ENCODE results near the gene SNUPN. TPM values are rescaled to one million over a fixed set of nuclear protein-coding genes. Genes with fewer than 3 reads are reported as not detected.

The SNUPN gene
- total and polyA plus RNA-seq, 2 of the 8 experiments (the other 6 are each of a cell fraction or from before 2014, with no cell fraction given): 13.3 to 28.2 TPM

GRCh38 chr15:75578173-75578947 is 47.2 kb downstream of the SNUPN start:
- H4K91ac ChIP-seq (replicated peaks; ENCODE audit: insufficient read length, low read length): no peak overlapping the region
- H2BK120ac ChIP-seq (replicated peaks; ENCODE audit: low read depth, low read length): no peak overlapping the region
- POLR2A ChIA-PET (ENCODE audit: partially characterized antibody): interaction anchor here (0.8 to 2.6 kb wide), 18 partner anchors 10 to 210 kb away, joined by 3 to 28 read pairs (median 5); partner anchors contain the start of genes IMP3, MAN2C1, SIN3A and SNUPN
- H3K4ac ChIP-seq (replicated peaks; ENCODE audit: insufficient read length, low read depth, low read length): no peak overlapping the region
- H2AK5ac ChIP-seq (ENCODE audit: low read depth, low read length): no peak overlapping the region
- H3K4me3 ChIP-seq (ENCODE audit: extremely low read depth in 1 of 4, insufficient read depth in 2 of 4, low read depth in 3 of 4, low read length in 4 of 4): peak overlapping the region; percentile 92 to 96 (median 94)
- H2BK20ac ChIP-seq (ENCODE audit: low read length): no peak overlapping the region
- WGBS, 2 experiments (ENCODE audit: extremely low coverage in 1 of 2, insufficient coverage in 1 of 2, insufficient read length in 1 of 2, insufficient replicate concordance in 2 of 2, low coverage in 1 of 2, low lambda C conversion rate in 2 of 2, missing lambda C conversion rate in 1 of 2): 1% methylated on average over 42 of the region's 77 CpGs; no CpG with 5 or more reads in 1 of the 2 experiments
- no peak overlapping the region for H2BK12ac ChIP-seq (ENCODE audit: low read depth, low read length)
- peak overlapping the region; percentile 78 for H3K18ac ChIP-seq (ENCODE audit: extremely low read depth, low read length)
- no peaks in the 10 kb centered on the region for H3K27me3 ChIP-seq (replicated peaks in 1 of 4; ENCODE audit: control insufficient read depth in 3 of 4, extremely low read depth in 1 of 4, insufficient read depth in 3 of 4, low read length in 3 of 4)
- H3K4me1 ChIP-seq (replicated peaks in 1 of 4; ENCODE audit: control insufficient read depth in 3 of 4, insufficient read depth in 4 of 4, low read length in 3 of 4): peaks cover 6 to 13% (median 9%) of the 10 kb centered on the region in 4 experiments; a peak in 5 of 7 replicates
- peak overlapping the region; percentile 92 for H3K56ac ChIP-seq (replicated peaks; ENCODE audit: insufficient read length, low read depth, low read length)
- peak overlapping the region; percentile 63 to 82 for H3K4me2 ChIP-seq (ENCODE audit: insufficient read depth in 1 of 2, low read depth in 2 of 2, low read length in 2 of 2)
- no peak overlapping the region for H3K23ac ChIP-seq (ENCODE audit: insufficient read length)
- peaks cover 5% of the 10 kb centered on the region; the same call in 1 of the 2 replicates for H3K23me2 ChIP-seq (ENCODE audit: low read depth, low read length)
- peak overlapping the region; percentile 52; the same call in 1 of the 2 replicates for H2BK5ac ChIP-seq (ENCODE audit: low read depth, low read length)
- H2AFZ ChIP-seq (ENCODE audit: low read length): no peak overlapping the region
- FAIRE-seq (no peak), DNase-seq (ENCODE audit: low read depth in 1 of 2, low spot score in 2 of 2) (peak in 1 of 2 experiments; percentile 63)
- H3K14ac ChIP-seq (ENCODE audit: insufficient read length): no peak overlapping the region
- no peaks in the 10 kb centered on the region for H3K9me3 ChIP-seq (ENCODE audit: insufficient read depth in 2 of 2, low read depth in 1 of 2, low read length in 1 of 2)
- H3K9ac ChIP-seq (replicated peaks in 1 of 4; ENCODE audit: extremely low read depth in 1 of 4, low read depth in 3 of 4, low read length in 3 of 4): peak overlapping the region; percentile 74 to 98 (median 86)
- CTCF ChIA-PET (ENCODE audit: partially characterized antibody): interaction anchor here (0.7 to 2.2 kb wide), 10 partner anchors 10 to 237 kb away, joined by 3 to 8 read pairs (median 4); no protein-coding TSS in a partner anchor
- no peak overlapping the region for H2BK15ac ChIP-seq (ENCODE audit: low read length)
- peak overlapping the region; percentile 71 for H4K5ac ChIP-seq (ENCODE audit: insufficient read length, low read depth, low read length)
- H3K79me1 ChIP-seq (ENCODE audit: low read depth, low read length): peaks cover 4% of the 10 kb centered on the region
- peaks cover 12 to 47% of the 10 kb centered on the region in 2 experiments for H3K79me2 ChIP-seq (ENCODE audit: control insufficient read depth in 1 of 2, insufficient read depth in 2 of 2, low read length in 2 of 2)
- peak overlapping the region; percentile 94 for H4K8ac ChIP-seq (ENCODE audit: extremely low read depth, insufficient read depth, low read length)
- H4K20me1 ChIP-seq (replicated peaks in 1 of 2; ENCODE audit: control insufficient read depth in 1 of 2, insufficient read depth in 2 of 2, low read length in 2 of 2): peaks cover 2 to 6% of the 10 kb centered on the region in 2 experiments
- H3K27ac ChIP-seq (ENCODE audit: low read depth, low read length): peak overlapping the region; percentile 76; the same call in 1 of the 2 replicates
- no peaks in the 10 kb centered on the region for H3K36me3 ChIP-seq (ENCODE audit: control insufficient read depth in 2 of 4, insufficient read depth in 4 of 4, low read length in 3 of 4)
- TF ChIP-seq MAX (IDR thresholded peaks at IDR 0.05) (no peak), FOSL1 (IDR thresholded peaks at IDR 0.05; ENCODE audit: insufficient read depth, low read depth, low read length) (no peak), MAFK (IDR thresholded peaks at IDR 0.05; ENCODE audit: low read depth, low read length) (no peak), KDM4A (IDR thresholded peaks at IDR 0.05; ENCODE audit: low read depth, low read length, severe bottlenecking) (peak; percentile 60), ATF3 (IDR thresholded peaks at IDR 0.05; ENCODE audit: insufficient read depth, low read depth, low read length) (no peak), POLR2A (IDR thresholded peaks at IDR 0.05; ENCODE audit: control extremely low read depth in 1 of 2, low read depth in 2 of 2, low read length in 2 of 2) (peak in 1 of 2 experiments; percentile 28; a peak in 1 of 3 replicates), RXRA (IDR thresholded peaks at IDR 0.05; ENCODE audit: insufficient read depth, low read depth, low read length) (no peak), RAD21 (IDR thresholded peaks at IDR 0.05 in 1 of 2, conservative IDR thresholded peaks at IDR 0.05 in 1 of 2; ENCODE audit: low read depth in 2 of 2, low read length in 2 of 2) (no peak), SAP30 (IDR thresholded peaks at IDR 0.05; ENCODE audit: insufficient read depth, insufficient replicate concordance, low read length) (no peak), TEAD4 (IDR thresholded peaks at IDR 0.05; ENCODE audit: low read depth, low read length) (no peak)

All from H1 (cell line).